Measurements from ENCODE around the gene CACNB1. TPM values are rescaled to one million over a fixed set of nuclear protein-coding genes. Genes with fewer than 3 reads are reported as not detected.

Gene CACNB1
- total RNA-seq, 1 experiment from 2014 or later, result 20.0 TPM

GRCh38 chr17:39150795-39151149 is 46.7 kb downstream of the CACNB1 start:
- Histone ChIP-seq H3K56ac (ENCODE audit: insufficient read length, low read depth, low read length) (no peak overlapping the region), H3K23me2 (ENCODE audit: insufficient read length, low read depth, low read length, poor library complexity, severe bottlenecking) (peaks cover 17% of the 10 kb centered on the region), H2BK12ac (ENCODE audit: insufficient read length, low read depth, low read length) (no peak overlapping the region), H4K20me1 (ENCODE audit: control insufficient read depth, insufficient read depth, insufficient read length) (no peaks in the 10 kb centered on the region), H2BK20ac (ENCODE audit: low read depth, low read length, poor library complexity, severe bottlenecking) (no peak overlapping the region), H2BK5ac (ENCODE audit: insufficient read length, low read length) (no peak overlapping the region), H4K5ac (ENCODE audit: insufficient read length, low read depth, low read length) (no peak overlapping the region), H3K27me3 (ENCODE audit: insufficient read depth, low read length) (peaks cover 9% of the 10 kb centered on the region; the same call in 1 of the 2 replicates), H3K23ac (ENCODE audit: insufficient read length, low read depth, low read length) (no peak overlapping the region), H3K4ac (ENCODE audit: low read depth, low read length) (no peak overlapping the region), H3K79me2 (ENCODE audit: insufficient read depth, low read length) (no peaks in the 10 kb centered on the region), H3K14ac (ENCODE audit: insufficient read depth, low read length) (no peak overlapping the region), H4K91ac (ENCODE audit: insufficient read length, low read depth, low read length) (no peak overlapping the region), H4K8ac (replicated peaks; ENCODE audit: insufficient read length, low read depth, low read length) (no peak overlapping the region), H2AFZ (ENCODE audit: low read length) (no peak overlapping the region), H2BK120ac (ENCODE audit: low read depth, low read length, poor library complexity, severe bottlenecking) (no peak overlapping the region), H2BK15ac (ENCODE audit: low read depth, low read length) (no peak overlapping the region), H3K79me1 (ENCODE audit: insufficient read depth, low read depth, low read length, poor library complexity, severe bottlenecking) (no peaks in the 10 kb centered on the region), H2AK5ac (ENCODE audit: insufficient read length, low read length) (no peak overlapping the region), H3K27ac (ENCODE audit: insufficient read length, low read depth, low read length) (no peak overlapping the region), H3K18ac (ENCODE audit: insufficient read length, low read depth, low read length) (no peak overlapping the region), H3K4me1 (ENCODE audit: insufficient read depth, low read length) (no peaks in the 10 kb centered on the region), H3K9me3 (ENCODE audit: control insufficient read depth, low read depth, low read length) (no peaks in the 10 kb centered on the region), H3T11ph (ENCODE audit: low read length) (no peak overlapping the region), H3K4me2 (ENCODE audit: insufficient read depth, insufficient read length, low read length) (peak overlapping the region; percentile 74), H3K9ac (ENCODE audit: extremely low read depth, insufficient read length, low read length) (no peak overlapping the region)
- peaks cover 14 to 34% of the 10 kb centered on the region in 2 experiments for H3K4me1 Mint-ChIP-seq
- peak overlapping the region; percentile 92 to 94 for H3K4me3 Mint-ChIP-seq
- TF ChIP-seq, protein P1, sequence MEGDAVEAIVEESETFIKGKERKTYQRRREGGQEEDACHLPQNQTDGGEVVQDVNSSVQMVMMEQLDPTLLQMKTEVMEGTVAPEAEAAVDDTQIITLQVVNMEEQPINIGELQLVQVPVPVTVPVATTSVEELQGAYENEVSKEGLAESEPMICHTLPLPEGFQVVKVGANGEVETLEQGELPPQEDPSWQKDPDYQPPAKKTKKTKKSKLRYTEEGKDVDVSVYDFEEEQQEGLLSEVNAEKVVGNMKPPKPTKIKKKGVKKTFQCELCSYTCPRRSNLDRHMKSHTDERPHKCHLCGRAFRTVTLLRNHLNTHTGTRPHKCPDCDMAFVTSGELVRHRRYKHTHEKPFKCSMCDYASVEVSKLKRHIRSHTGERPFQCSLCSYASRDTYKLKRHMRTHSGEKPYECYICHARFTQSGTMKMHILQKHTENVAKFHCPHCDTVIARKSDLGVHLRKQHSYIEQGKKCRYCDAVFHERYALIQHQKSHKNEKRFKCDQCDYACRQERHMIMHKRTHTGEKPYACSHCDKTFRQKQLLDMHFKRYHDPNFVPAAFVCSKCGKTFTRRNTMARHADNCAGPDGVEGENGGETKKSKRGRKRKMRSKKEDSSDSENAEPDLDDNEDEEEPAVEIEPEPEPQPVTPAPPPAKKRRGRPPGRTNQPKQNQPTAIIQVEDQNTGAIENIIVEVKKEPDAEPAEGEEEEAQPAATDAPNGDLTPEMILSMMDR (conservative IDR thresholded peaks at IDR 0.05), result no peak
- WGBS (ENCODE audit: extremely low coverage, insufficient read length, low lambda C conversion rate), result no CpG with 5 or more reads among the region's 5 CpGs
- DNase-seq, result no peak
- peaks cover 0 to 5% (median 0%) of the 10 kb centered on the region in 3 experiments; a peak in 1 of 7 replicates for H3K36me3 Mint-ChIP-seq (ENCODE audit: insufficient read depth in 1 of 3, low read depth in 3 of 3)
- H3K27me3 Mint-ChIP-seq (ENCODE audit: low read depth), result peaks cover 48% of the 10 kb centered on the region
- no peak overlapping the region for H3K27ac Mint-ChIP-seq
- H3K9me3 Mint-ChIP-seq, result peaks cover 6 to 9% of the 10 kb centered on the region in 2 experiments; a peak in 3 of 5 replicates

Measured in H9 (cell line).